ENCODE data around the gene SOX13.

The SOX13 gene

GRCh38 chr1:204147406-204148383, 74.8 kb downstream of the SOX13 start:
- Histone ChIP-seq H3K9ac (ENCODE audit: low read depth, low read length) (no peak overlapping the region), H3K4me1 (ENCODE audit: insufficient read depth, low read length) (peaks cover 25% of the 10 kb centered on the region), H3K9me3 (ENCODE audit: control insufficient read depth, insufficient read depth, low read length) (no peaks in the 10 kb centered on the region), H3K36me3 (ENCODE audit: insufficient read depth, low read length) (no peaks in the 10 kb centered on the region; the same call in 1 of the 2 replicates)

DNA sequence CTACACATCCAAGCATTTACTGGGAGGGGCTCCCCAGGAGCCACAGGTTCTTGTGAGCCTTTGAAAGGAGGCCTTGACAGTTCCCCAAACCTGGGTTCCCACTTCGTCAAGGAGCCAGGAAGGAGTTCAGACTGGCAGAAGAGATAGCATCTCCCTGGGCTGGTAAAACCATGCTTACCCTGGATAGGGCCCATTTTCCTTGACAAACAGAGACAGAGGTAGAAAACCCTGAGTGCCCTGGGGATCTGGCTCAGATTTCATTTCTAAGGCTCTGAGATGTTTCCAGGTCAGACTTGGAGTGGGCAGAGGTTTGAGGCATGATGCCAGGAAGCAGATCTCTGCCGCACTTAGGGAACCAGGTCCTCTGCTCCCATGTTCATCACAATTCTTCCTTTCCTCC, 76.2 kb downstream of the SOX13 start:
- peaks cover 25% of the 10 kb centered on the region for H3K4me1 ChIP-seq (ENCODE audit: insufficient read depth, low read length)
- H3K9me3 ChIP-seq (ENCODE audit: control insufficient read depth, insufficient read depth, low read length) = no peaks in the 10 kb centered on the region
- H3K9ac ChIP-seq (ENCODE audit: low read depth, low read length) = no peak overlapping the region
- H3K36me3 ChIP-seq (ENCODE audit: insufficient read depth, low read length) = no peaks in the 10 kb centered on the region; the same call in 1 of the 2 replicates

DNA sequence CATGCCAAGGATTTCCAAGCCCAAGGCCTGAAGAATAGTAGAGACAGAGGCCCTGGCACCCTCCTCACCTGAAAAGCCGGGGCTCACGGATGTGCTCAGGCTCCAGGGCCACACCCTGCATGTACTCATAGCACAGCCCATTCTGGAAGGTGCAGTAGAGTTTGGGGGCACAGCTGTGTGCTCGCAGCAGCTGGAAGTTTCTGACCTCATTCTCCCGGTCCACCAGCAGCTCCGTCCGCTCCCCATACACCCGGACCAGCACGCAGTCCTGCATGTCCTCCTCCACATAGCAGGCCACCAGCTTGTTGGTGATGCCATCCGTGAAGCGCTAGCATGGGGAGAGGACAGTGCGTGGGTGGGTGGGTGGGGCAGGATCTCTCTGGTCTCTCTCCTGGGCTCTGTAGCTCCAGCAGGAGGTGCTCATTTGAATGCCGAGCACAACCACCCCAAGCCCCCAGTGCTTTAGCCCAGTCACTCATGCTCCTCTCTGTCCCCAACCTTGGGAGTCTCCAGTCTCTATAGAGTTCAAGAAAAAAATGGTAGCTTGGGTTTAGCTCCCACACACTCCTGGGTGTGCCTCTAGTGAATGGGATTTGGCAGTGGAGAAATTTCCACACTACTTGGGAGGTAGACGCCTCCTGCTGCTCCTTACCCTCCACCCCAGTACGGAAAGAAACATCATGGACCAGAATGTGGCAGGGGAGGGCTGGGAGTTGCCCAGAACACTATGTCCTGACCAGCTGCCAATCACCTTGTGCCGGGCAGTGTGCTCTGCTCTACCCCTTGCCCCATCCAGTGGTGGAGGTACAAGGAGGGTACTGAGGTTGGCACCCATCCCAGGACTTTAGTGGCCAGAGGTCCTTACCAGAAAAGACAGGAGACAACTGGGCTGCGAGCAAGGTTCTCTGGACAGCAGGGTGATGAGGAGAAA, 77.0 kb downstream of the SOX13 start:
- Histone ChIP-seq H3K9ac (ENCODE audit: low read depth, low read length) (no peak overlapping the region; the same call in 1 of the 2 replicates), H3K4me1 (ENCODE audit: insufficient read depth, low read length) (peaks cover 25% of the 10 kb centered on the region), H3K36me3 (ENCODE audit: insufficient read depth, low read length) (no peaks in the 10 kb centered on the region; the same call in 1 of the 2 replicates), H3K9me3 (ENCODE audit: control insufficient read depth, insufficient read depth, low read length) (no peaks in the 10 kb centered on the region)

GRCh38 chr1:204150702-204151551, 78.0 kb downstream of the SOX13 start:
- peak overlapping the region; percentile 67; the same call in 1 of the 2 replicates for H3K9ac ChIP-seq (ENCODE audit: low read depth, low read length)
- no peaks in the 10 kb centered on the region for H3K36me3 ChIP-seq (ENCODE audit: insufficient read depth, low read length)
- no peaks in the 10 kb centered on the region for H3K9me3 ChIP-seq (ENCODE audit: control insufficient read depth, insufficient read depth, low read length)
- H3K4me1 ChIP-seq (ENCODE audit: insufficient read depth, low read length) = peaks cover 25% of the 10 kb centered on the region

DNA sequence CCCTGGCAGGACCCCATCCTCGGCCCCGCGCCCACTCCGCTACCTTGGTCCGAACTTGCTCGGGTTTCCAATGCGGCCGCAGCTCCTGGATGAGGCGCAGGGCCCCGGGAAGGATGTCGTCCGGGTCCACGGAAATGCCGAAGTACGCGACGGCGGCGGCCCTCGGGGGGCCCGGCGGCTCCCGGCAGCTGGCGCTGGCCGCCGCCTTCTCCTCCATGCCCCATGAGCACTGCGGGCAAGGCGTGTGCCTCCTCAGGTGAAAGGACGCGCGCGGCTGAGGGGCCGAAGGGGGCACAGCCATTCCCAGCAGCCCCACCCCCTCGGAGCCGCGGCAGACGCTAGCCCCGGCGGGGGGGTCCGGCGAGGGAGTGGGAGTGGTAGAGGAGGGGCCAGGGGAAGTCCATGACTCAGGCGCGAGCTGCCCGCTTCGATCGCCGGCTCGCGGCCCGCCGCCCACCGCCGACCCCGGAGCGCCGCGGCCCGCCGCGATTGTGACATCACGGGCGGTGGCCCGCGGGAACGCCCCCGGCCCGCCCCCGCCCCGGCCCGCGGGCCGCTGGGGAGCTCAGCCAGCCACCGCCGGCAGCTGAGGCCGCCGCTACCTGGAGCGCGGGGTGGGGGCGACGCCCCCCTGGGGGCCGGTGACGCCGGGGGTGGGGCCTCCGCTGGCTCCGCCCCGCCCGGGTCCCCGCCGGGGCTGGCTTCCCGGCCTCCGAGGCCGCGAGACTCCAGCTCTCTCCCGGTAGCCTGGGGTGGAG, 78.8 kb downstream of the SOX13 start, which contains the start of gene ETNK2:
Gene ETNK2, minus strand, starts transcription at position 493 of the 758 bp plus-strand sequence. Its CDS starts 192 bp downstream, at position 301.
- Histone ChIP-seq H3K9ac (ENCODE audit: low read depth, low read length) (peak within 1 kb of the TSS; percentile 67), H3K36me3 (ENCODE audit: insufficient read depth, low read length) (no peaks in the 10 kb centered on the region), H3K9me3 (ENCODE audit: control insufficient read depth, insufficient read depth, low read length) (no peaks in the 10 kb centered on the region), H3K4me1 (ENCODE audit: insufficient read depth, low read length) (peaks cover 24% of the 10 kb centered on the region)

DNA sequence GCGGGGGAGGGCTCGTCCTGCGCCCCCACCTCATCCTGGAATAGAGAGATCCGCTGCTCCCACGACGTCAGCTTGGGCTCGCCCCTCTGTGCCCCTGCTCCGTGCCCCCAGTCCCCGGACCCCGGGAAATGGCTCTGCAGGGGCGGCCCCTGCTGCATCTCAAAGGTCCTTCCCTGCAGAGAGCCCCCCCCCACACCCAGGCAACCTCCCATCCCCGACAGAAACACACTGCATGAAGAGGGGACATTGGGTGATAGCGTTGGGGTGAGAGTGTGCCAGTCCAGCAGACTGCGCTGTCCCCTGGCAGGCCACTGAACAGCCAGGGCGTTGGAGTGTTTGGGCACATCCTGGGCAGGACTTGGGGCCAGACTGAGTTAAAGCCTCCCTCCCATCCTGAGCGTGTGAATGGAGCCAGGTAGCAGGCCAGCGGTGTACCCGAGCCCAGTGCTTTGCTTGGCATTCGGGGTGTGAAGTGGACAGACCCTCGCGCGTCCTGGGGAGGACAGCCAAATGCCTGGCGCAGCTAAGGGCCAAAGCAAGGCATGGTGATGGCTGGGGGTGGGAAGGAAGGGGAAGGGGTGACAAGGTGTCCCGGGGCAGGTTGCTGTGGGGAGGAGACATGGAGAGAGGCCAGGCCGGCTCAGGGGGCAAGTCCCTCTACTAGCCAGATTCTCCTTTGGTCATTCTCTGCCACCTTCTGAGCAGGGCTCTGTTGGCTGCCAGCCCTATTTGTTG, 79.6 kb downstream of the SOX13 start:
- no peaks in the 10 kb centered on the region for H3K9me3 ChIP-seq (ENCODE audit: control insufficient read depth, insufficient read depth, low read length)
- H3K9ac ChIP-seq (ENCODE audit: low read depth, low read length) = peak overlapping the region; percentile 67
- peaks cover 17% of the 10 kb centered on the region for H3K4me1 ChIP-seq (ENCODE audit: insufficient read depth, low read length)
- no peaks in the 10 kb centered on the region for H3K36me3 ChIP-seq (ENCODE audit: insufficient read depth, low read length)

DNA sequence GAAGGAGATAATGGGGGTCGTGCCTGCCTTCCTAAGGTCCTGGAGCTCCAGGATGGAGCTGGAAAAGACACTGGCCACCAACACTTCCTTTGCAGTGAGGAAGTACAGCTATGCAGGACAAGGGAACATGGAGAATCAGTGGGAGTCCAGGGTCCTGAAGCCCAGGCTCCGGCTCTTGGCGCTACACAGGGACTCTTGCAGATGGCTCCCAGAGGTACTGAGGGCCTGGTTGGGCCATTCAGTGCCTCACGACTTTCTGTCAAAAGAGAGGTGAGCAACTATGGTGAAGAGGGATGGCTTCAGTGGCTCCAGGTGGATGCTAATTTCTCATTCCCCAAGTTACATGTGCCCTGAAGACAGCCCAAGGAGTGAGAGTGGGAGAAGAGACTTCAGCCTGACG, 80.8 kb downstream of the SOX13 start:
- peaks cover 5% of the 10 kb centered on the region; the same call in 1 of the 2 replicates for H3K4me1 ChIP-seq (ENCODE audit: insufficient read depth, low read length)
- H3K9me3 ChIP-seq (ENCODE audit: control insufficient read depth, insufficient read depth, low read length) = no peaks in the 10 kb centered on the region
- no peaks in the 10 kb centered on the region for H3K36me3 ChIP-seq (ENCODE audit: insufficient read depth, low read length)
- no peak overlapping the region for H3K9ac ChIP-seq (ENCODE audit: low read depth, low read length)

GRCh38 chr1:204154568-204155255, 81.8 kb downstream of the SOX13 start:
- Histone ChIP-seq H3K36me3 (ENCODE audit: insufficient read depth, low read length) (no peaks in the 10 kb centered on the region), H3K4me1 (ENCODE audit: insufficient read depth, low read length) (peaks cover 5% of the 10 kb centered on the region; the same call in 1 of the 2 replicates), H3K9ac (ENCODE audit: low read depth, low read length) (no peak overlapping the region), H3K9me3 (ENCODE audit: control insufficient read depth, insufficient read depth, low read length) (no peaks in the 10 kb centered on the region)

DNA sequence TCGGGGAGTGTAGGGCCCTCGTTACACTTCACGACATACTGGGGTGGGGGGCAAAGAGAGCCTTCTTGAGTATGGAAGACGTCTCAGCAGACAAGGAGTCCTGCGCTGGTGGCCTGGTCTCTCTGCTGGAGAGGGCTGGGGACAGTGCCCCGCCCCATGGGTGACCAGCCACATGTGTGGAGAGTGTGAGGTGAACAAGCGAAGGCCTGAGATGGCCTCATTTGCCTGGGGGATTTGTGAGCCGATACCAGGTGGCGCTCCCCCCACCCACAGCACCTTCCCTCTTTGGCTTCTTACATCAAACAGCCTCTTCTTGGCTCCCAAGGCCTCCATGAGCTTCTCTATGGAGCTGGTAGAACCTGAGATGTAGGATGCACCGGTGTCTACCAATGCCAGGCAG, 83.0 kb downstream of the SOX13 start:
- Histone ChIP-seq H3K9ac (ENCODE audit: low read depth, low read length) (no peak overlapping the region), H3K9me3 (ENCODE audit: control insufficient read depth, insufficient read depth, low read length) (no peaks in the 10 kb centered on the region), H3K36me3 (ENCODE audit: insufficient read depth, low read length) (no peaks in the 10 kb centered on the region), H3K4me1 (ENCODE audit: insufficient read depth, low read length) (no peaks in the 10 kb centered on the region)

DNA sequence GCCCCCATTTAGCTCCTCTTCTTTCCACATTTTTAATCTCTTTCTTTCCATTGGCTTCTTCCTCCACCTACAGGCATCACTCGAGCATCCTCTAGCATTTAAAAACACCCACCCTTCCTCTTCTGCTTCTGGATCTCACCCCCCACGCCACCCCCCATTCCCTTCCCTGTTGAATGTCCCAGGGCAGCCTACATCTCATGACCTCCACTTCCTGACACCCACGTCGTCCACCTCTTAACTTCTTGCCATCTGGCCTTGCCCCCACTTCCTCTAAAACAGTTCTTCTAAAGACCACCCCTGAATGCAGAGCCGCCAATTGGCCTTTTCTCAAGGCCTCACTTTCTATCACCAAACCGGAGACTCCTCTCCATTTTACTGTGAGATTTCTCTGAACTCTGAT, 85.0 kb downstream of the SOX13 start:
- no peaks in the 10 kb centered on the region for H3K4me1 ChIP-seq (ENCODE audit: insufficient read depth, low read length)
- no peaks in the 10 kb centered on the region for H3K36me3 ChIP-seq (ENCODE audit: insufficient read depth, low read length)
- H3K9me3 ChIP-seq (ENCODE audit: control insufficient read depth, insufficient read depth, low read length) = no peaks in the 10 kb centered on the region
- H3K9ac ChIP-seq (ENCODE audit: low read depth, low read length) = no peak overlapping the region

DNA sequence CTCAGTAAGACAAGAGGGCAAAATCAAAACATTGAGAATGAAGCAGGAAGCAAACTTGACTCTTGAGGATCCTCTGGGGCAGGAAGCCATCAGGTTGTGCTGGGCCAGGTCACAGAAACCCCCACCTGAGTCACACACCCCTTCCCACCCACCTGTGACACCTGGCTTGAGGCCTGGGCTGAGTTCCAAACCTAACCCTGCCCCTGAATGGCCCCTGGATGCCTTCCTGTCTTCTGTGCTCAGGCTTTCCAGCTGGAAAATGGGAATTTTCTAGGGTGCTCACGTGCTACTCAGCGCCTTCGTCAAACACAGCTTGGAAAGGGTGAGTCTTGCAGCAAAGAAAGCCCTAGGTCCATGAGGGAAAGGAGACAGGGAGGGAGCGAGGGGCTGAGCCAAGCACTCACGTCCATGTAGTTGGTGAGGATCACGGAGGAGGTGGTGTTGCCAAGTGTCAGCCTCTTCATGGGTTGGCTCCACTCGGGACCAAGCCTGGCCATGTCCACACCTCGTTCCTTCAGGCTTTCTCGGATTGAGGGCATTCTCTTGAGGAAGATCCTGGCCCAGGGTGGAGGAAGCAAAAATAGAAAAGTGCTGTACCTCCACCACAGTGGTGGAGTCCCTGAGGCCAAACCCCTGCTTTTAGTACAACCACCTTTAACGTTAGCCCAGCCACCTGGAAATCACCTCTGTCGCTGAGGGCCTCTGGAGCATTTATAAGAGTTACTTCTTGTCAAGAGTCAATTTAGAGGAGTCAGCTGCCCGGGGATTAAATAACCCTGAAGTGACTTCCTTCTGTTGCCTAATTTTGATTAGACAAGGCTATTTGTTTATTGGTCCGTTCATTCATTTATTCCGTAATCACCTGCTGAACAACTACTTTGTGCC, 88.9 kb downstream of the SOX13 start:
- no peaks in the 10 kb centered on the region for H3K36me3 ChIP-seq (ENCODE audit: insufficient read depth, low read length)
- H3K9ac ChIP-seq (ENCODE audit: low read depth, low read length) = no peak overlapping the region
- H3K9me3 ChIP-seq (ENCODE audit: control insufficient read depth, insufficient read depth, low read length) = no peaks in the 10 kb centered on the region
- no peaks in the 10 kb centered on the region for H3K4me1 ChIP-seq (ENCODE audit: insufficient read depth, low read length)

Measured in ES-I3 (cell line).